Gastrocnemius medialis (tissue), 4 donors: Measurements from ENCODE around the gene EVA1B. TPM values are rescaled to one million over a fixed set of nuclear protein-coding genes. Genes with fewer than 3 reads are reported as not detected.

Experiments used
- ATAC-seq, 2 donors: fragments of 150-250 bp; one replicate each; pipeline ENCODE4 v1.9.1; 2016
- DNase-seq, 2 donors: peaks; one replicate each; pipeline ENCODE4 v3.0.0-alpha.2; 2019
- H3K27ac ChIP-seq, 4 donors: fragments of 200-600 bp; sonication (generic); 1 replicate in 1 of 4; 2 replicates in 3 of 4; pipeline ENCODE4 v1.5.1; 2016 to 2018; ENCODE audit warnings: mild to moderate bottlenecking in 2 of 4, moderate library complexity in 1 of 4
- H3K27me3 ChIP-seq, 3 donors: fragments of 200-600 bp; sonication (generic) in 2 of 3; 1 replicate in 1 of 3; 2 replicates in 2 of 3; pipeline versions ENCODE4 v1.5.1 to v1.6.0; 2016 to 2019; ENCODE audit warnings: mild to moderate bottlenecking in 1 of 3, moderate library complexity in 1 of 3
- H3K36me3 ChIP-seq, 2 donors: fragments of 200-600 bp; sonication (generic) in 1 of 2; one replicate each; pipeline ENCODE4 v1.5.1; 2017 to 2018
- H3K4me1 ChIP-seq, 2 donors: fragments of 200-600 bp; sonication (generic) in 1 of 2; one replicate each; pipeline ENCODE4 v1.5.1; 2016 to 2017; ENCODE audit warnings: mild to moderate bottlenecking in 2 of 2
- H3K4me3 ChIP-seq, 4 donors: fragments of 200-600 bp; sonication (generic) in 3 of 4; 1 replicate in 1 of 4; 2 replicates in 3 of 4; pipeline ENCODE4 v1.5.1; 2016 to 2019; ENCODE audit warnings: mild to moderate bottlenecking in 2 of 4
- H3K9me3 ChIP-seq, 3 donors: fragments of 200-600 bp; sonication (generic) in 2 of 3; 1 replicate in 1 of 3; 2 replicates in 2 of 3; pipeline ENCODE4 v1.5.1; 2016 to 2019
- POLR2A ChIP-seq, 2 donors: fragments of 450-650 bp; IDR thresholded peaks; one replicate each; pipeline ENCODE4 v1.6.1; 2017; ENCODE audit warnings: antibody characterized with exemption in 2 of 2, mild to moderate bottlenecking in 2 of 2, moderate library complexity in 2 of 2
- in situ Hi-C, 4 donors: fragments of 200-750 bp; cut with MboI; loops; one replicate each; pipeline versions ENCODE4 v1.15.0 to v1.8.0; 2017; ENCODE audit warnings: low sequenced_read_pairs in 4 of 4
- intact Hi-C: fragments of 100-400 bp; cut with DNase I; formaldehyde crosslinking; loops from one replicate; pipeline ENCODE4 v1.15.1; 2023; ENCODE audit warnings: low total_unique reads
- total RNA-seq, 4 donors: library from RNA; depleted of rRNA; stranded (reverse); fragments of >200 nt; gene quantifications; one replicate each; pipeline versions ENCODE4 v1.1.0 to v1.2.3, GENCODE V29; 2016
- TF ChIP-seq, protein P1 (sequence below), 5 experiments: fragments of 450-650 bp in 3 of 5; fragments of 200-600 bp in 2 of 5; sonication (generic) in 2 of 5; IDR thresholded peaks in 4 of 5; conservative IDR thresholded peaks in 1 of 5; 1 replicate in 4 of 5; 2 replicates in 1 of 5; pipeline ENCODE4 v1.5.1; 2016 to 2019; ENCODE audit warnings: antibody characterized with exemption in 5 of 5, mild to moderate bottlenecking in 3 of 5, moderate library complexity in 3 of 5

Gene EVA1B
- total RNA-seq, 4 donors from 2014 or later = 10.0 to 19.9 (median 14.8) TPM

DNA sequence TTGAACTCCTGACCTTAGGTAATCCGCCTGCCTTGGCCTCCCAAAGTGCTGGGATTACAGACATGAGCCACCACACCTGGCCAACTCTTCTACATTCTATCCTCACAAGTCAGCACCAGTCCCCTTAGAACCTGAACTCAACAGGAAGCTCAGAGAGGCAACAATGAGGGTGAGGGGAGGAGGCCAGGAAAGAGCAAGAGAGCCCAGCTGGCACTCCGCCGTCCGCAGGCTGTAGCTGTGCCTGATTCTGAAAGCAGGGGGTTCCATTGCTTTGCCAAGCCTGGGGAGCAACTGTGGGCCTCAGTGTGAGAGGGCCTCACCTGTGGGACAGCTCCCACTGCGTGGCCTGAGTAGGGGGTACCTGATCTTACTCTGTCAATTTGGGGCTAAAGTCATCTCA, 43.6 kb upstream of the EVA1B start:
- H3K4me1 ChIP-seq = peaks cover 27 to 46% of the 10 kb centered on the region in 2 donors
- peaks cover 0 to 11% of the 10 kb centered on the region in 2 donors for H3K36me3 ChIP-seq
- DNase-seq = no peak
- no peak overlapping the region for H3K4me3 ChIP-seq
- peak overlapping the region in 1 of 4 donors; percentile 29 for H3K27ac ChIP-seq
- intact Hi-C loops = no loop called here
- H3K27me3 ChIP-seq = no peaks in the 10 kb centered on the region
- in situ Hi-C loops = no loop called here
- ATAC-seq = no peak
- TF ChIP-seq, protein P1, sequence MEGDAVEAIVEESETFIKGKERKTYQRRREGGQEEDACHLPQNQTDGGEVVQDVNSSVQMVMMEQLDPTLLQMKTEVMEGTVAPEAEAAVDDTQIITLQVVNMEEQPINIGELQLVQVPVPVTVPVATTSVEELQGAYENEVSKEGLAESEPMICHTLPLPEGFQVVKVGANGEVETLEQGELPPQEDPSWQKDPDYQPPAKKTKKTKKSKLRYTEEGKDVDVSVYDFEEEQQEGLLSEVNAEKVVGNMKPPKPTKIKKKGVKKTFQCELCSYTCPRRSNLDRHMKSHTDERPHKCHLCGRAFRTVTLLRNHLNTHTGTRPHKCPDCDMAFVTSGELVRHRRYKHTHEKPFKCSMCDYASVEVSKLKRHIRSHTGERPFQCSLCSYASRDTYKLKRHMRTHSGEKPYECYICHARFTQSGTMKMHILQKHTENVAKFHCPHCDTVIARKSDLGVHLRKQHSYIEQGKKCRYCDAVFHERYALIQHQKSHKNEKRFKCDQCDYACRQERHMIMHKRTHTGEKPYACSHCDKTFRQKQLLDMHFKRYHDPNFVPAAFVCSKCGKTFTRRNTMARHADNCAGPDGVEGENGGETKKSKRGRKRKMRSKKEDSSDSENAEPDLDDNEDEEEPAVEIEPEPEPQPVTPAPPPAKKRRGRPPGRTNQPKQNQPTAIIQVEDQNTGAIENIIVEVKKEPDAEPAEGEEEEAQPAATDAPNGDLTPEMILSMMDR (IDR thresholded peaks at IDR 0.05 in 4 of 5, conservative IDR thresholded peaks at IDR 0.05 in 1 of 5) = no peak
- TF ChIP-seq POLR2A (IDR thresholded peaks at IDR 0.05) = no peak
- no peaks in the 10 kb centered on the region for H3K9me3 ChIP-seq

DNA sequence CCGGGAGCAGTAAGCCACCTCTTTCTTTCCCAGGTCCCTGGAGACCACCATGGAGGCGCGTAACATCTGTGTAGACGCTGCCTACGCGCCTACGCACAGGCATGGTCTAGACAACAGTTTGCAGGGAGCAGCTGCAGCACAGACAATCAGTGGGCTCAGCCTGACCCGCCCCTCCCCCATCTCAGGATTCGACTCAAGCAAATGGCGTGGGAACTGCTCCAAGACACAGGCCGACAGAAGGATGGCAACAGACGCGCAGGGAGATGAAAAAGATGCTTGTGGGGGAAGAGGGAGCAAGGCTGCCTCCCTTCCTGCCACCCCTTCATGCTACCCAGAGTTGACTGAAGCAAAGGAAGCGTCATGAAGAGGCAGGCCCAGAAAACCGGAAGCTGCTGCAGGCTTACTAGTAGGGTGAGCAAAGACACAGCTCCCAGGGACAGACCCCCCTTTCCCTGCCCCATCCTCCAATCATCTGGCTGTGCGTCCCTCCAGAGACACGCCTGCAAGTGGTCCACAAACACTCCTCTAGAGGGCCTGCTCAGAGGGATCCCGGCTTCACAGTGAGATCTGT, 42.7 kb upstream of the EVA1B start:
- Histone ChIP-seq H3K9me3 (no peaks in the 10 kb centered on the region), H3K27ac (peak overlapping the region; percentile 21 to 62 (median 33)), H3K36me3 (peaks cover 0 to 19% of the 10 kb centered on the region in 2 donors), H3K27me3 (no peaks in the 10 kb centered on the region), H3K4me3 (no peak overlapping the region), H3K4me1 (peaks cover 20 to 37% of the 10 kb centered on the region in 2 donors)
- DNase-seq (no peak), ATAC-seq (no peak)
- intact Hi-C loops (no loop called here), in situ Hi-C loops (no loop called here)
- TF ChIP-seq POLR2A (IDR thresholded peaks at IDR 0.05) = no peak
- TF ChIP-seq, protein P1 (IDR thresholded peaks at IDR 0.05 in 4 of 5, conservative IDR thresholded peaks at IDR 0.05 in 1 of 5) = no peak

DNA sequence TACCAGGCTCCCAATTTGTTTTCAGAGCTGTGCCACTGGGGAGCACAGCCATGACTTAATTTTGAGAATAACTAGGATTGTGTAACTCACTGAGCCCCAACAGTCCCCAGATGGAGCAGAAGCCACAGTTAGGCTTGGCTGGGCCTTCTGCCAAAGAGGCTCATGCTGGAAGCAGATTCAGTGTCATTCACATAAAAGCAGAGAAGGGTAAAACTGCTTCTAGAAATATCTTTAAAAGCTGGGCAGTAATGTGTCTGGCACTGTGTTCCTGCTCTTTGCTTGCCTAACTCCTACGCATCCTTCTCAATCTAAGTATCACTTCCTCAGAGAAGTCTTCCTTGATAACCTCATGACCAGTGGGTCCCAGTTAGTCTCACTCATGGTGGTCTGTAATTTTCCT, 41.9 kb upstream of the EVA1B start:
- Histone ChIP-seq H3K27ac (peak overlapping the region in 3 of 4 donors; percentile 22 to 62 (median 44)), H3K36me3 (peaks cover 0 to 22% of the 10 kb centered on the region in 2 donors), H3K4me1 (peaks cover 20 to 29% of the 10 kb centered on the region in 2 donors), H3K4me3 (no peak overlapping the region), H3K9me3 (no peaks in the 10 kb centered on the region), H3K27me3 (no peaks in the 10 kb centered on the region)
- DNase-seq (peak; percentile 45 to 71), ATAC-seq (peak in 1 of 2 donors; percentile 40)
- in situ Hi-C loops = no loop called here
- no peak for TF ChIP-seq POLR2A (IDR thresholded peaks at IDR 0.05)
- TF ChIP-seq, protein P1 (IDR thresholded peaks at IDR 0.05 in 4 of 5, conservative IDR thresholded peaks at IDR 0.05 in 1 of 5) = no peak
- intact Hi-C loops = no loop called here

DNA sequence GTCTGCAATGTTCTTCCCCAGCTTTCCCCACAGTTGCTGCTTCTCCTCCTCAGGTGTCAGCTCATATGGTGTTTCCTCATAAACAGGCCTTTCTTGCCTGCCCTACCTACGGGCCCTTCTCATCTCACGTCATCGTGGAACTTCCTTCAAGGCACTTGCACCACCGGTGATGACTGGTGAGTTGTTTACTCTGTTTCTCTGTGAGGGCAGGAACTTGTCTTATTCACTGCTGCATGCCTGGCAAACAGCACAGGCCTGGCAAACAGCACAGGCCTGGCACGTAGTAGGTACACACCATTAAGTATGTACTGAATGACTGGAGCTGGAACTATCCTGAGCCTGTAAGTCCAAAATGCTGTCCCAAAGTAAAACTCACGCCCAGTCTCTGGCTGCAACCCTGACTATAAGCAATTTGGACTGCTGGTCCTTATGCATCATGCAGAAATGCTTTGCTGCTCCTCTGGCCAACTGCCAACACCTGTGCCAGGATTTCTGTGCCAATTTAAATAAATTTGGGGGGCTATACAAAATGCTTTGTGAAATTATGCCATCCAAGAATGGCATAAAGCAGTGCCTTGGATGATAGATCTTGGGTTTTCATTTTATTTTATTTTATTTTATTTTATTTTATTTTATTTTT, 36.6 kb upstream of the EVA1B start:
- H3K4me1 ChIP-seq = peaks cover 3 to 11% of the 10 kb centered on the region in 2 donors
- peak overlapping the region in 3 of 4 donors; percentile 24 to 53 (median 37) for H3K27ac ChIP-seq
- H3K4me3 ChIP-seq = no peak overlapping the region
- H3K27me3 ChIP-seq = no peaks in the 10 kb centered on the region
- in situ Hi-C loops (loop anchor here in 1 of 4 donors (10.0 kb wide), 1 partner anchor 55 kb away; no protein-coding TSS in a partner anchor), intact Hi-C loops (no loop called here)
- no peak for TF ChIP-seq POLR2A (IDR thresholded peaks at IDR 0.05)
- TF ChIP-seq, protein P1 (IDR thresholded peaks at IDR 0.05 in 4 of 5, conservative IDR thresholded peaks at IDR 0.05 in 1 of 5) = no peak
- peak; percentile 54 to 69 for ATAC-seq
- peaks cover 0 to 72% of the 10 kb centered on the region in 2 donors for H3K36me3 ChIP-seq
- H3K9me3 ChIP-seq = no peaks in the 10 kb centered on the region
- DNase-seq = no peak
